DMS79 (cell line): ENCODE results near the gene CD9.
"Not testable (repeated sequence)": the region's sequence is repeated elsewhere in the genome, so short reads cannot be mapped to it uniquely, and the experiment has no call there.

Experiments
- DNase-seq: peaks from one replicate; lab custom pipeline; 2025; lab: John Stamatoyannopoulos, UW

CD9 gene

DNA sequence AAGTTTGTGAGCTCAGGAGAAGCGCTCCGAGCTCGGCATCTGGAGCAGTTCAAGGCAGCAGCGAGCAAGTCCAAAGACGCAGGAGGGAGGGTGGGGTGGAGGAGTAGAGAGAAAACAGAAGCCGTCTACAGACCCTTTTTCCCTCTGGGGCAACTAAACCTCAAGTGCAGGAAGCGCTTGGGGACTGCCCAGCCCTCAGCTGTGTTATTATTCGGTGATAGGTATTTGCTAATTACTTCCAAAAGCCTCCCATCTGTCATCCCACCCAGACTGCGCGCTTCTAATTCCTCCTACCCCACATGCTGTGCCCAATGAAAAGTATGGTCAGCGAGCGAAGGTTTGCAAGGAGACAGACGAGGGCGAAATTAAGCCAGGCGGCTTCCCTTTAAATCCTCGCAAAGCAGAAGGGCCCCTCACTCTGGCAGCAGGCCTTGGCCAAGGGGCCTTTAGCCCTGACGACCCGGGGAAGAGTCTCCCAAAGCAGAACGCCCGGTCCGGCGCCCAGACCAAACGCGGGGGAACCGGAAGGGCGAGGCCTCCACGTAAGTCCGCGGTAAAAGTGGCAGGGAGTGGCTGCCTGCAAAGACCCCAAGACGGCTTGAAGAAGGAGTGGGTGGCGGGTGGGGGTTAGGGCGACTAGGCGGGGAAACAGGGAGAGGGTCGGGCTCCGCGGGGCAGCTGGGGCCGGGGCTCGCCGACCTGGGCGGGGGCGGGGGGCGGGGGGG, 507 bp upstream of the CD9 start:
- DNase-seq, result no peak

- DNase-seq, result peak; percentile 60
Observed at GRCh38 chr12:6201213-6201608, 1.0 kb downstream of the CD9 start.

DNA sequence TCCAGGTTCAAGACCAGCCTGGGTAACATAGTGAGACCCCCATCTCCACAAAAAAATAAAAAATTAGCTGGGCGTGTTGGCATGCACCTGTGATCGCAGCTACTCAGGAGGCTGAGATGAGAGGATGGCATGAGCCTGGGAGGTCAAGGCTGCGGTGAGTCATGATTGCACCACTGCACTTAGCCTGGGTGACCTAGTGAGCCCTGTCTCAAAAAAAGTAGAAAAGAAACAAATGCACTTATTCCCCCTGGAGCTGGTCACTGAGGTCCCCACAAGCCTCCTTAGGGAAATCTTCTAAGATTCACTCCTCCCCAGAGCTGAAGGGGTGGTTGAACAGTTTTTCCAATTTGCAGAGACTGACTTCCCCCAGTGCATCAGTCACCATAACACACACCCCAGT, 1.6 kb downstream of the CD9 start:
- no peak for DNase-seq

DNA sequence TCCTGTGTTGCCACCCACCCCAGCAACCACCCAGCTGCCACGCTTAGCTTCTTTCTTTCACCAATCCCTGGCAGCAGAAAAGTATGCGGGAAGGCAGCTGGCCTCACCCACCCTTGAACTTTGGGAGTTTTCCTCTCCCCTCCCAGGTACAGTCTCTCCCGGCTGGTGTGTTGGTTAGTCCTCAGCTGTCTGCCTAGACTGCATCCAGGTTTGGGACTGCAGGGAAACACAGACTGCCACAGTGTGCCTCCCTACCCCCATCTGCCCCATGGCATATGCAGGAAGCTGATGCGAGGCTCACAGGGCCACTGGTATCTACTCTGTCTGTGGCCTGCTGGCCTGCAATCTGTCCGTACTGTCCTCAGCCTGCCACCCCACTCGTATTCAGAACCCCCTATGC, 2.1 kb downstream of the CD9 start:
- DNase-seq, result no peak

- DNase-seq, result no peak
Observed at GRCh38 chr12:6202846-6203245, 2.6 kb downstream of the CD9 start.

- DNase-seq, result no peak
Observed at GRCh38 chr12:6203601-6204000, 3.4 kb downstream of the CD9 start.

DNA sequence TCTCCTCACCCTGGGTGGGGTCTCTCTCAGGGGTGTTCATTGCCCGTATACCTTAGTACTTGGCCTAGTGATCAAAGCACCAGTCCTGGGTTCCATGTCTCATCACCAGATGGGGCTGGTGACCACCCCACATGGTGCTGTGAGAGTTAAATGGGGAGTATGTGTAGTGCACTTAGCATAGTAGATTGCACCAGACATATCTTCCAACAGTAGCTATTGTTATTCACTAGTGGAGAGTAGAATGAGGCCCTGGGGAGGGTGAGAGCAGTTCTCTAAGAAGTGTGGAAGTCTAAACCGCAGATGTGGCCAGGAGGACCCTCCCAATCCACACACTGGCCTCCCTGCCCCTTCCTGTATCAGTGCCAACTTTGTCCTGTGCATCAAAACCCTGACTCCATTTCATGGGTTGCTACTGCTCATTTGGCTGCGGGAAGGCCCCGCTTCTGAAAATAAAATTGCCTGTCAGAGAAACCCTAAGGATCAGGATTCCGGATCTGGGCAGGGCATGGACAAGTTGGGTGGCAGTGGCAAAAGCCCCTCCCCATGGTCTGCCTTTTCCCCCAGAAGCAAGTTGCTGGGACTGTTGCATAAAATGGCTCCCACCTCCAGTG, 4.4 kb downstream of the CD9 start:
- DNase-seq, result no peak

GRCh38 chr12:6205144-6205539, 4.9 kb downstream of the CD9 start:
- no peak for DNase-seq

DNA sequence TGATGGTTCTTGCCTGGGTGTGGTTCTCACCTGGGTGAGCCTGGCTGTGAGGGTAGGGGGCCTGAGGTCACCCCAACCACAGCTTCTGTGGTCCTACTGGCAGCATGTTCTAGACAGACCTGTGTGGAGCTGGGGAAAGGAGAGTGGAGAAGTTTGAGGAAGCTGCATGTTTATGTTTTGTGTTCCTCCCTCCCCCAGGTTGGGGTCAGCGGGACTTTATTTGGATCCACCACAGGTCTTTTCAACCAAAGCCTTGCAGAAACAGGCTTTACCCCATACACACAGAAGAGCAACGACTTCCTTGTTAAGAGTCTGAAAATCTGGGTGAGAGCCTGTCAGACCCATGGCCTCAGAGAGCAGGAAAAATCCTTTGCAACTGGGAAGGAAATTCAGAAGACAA, 5.6 kb downstream of the CD9 start:
- no peak for DNase-seq

DNA sequence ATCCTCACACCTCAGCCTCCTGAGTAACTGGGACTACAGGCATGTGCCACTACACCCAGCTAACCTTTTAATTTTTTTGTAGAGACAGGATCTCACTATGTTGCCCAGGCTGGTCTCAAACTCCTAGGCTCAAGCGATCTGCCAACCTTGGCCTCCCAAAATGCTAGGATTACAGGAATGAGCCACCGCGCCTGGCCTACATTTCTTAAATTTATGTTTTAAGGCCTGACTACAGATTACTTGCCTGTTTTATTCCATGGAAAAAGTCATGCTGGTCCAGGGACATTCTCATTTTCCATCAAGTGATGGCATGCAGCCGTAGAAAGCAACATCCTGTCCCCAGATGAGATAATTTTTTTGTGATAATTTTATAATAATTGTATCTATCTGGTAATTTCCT, 6.1 kb downstream of the CD9 start:
- DNase-seq, result no peak

- DNase-seq, result no peak
Observed at GRCh38 chr12:6207259-6207925, 7.2 kb downstream of the CD9 start.

DNA sequence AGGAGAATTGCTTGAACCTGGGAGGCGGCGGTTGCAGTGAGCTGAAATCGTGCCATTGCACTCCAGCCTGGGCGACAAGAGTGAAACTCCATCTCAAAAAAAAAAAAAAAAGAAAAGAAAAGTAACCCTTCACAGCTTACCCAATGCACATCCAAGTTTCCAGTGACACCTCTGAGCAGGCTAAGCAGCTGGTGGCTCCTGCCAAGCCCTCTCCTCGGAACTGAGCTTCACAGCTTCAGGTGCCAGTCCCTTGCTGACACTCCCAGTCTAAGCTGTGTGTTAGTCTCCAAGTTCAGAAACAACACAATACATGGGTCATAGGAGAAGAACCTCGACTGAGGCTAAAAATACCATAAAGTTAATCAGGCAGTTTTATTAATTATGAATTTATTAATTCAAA, 7.9 kb downstream of the CD9 start:
- DNase-seq, result no peak

- not testable (repeated sequence) for DNase-seq
Observed at GRCh38 chr12:6209428-6209827, 9.2 kb downstream of the CD9 start.

- no peak for DNase-seq
Observed at GRCh38 chr12:6211421-6211869, 11.2 kb downstream of the CD9 start.

DNA sequence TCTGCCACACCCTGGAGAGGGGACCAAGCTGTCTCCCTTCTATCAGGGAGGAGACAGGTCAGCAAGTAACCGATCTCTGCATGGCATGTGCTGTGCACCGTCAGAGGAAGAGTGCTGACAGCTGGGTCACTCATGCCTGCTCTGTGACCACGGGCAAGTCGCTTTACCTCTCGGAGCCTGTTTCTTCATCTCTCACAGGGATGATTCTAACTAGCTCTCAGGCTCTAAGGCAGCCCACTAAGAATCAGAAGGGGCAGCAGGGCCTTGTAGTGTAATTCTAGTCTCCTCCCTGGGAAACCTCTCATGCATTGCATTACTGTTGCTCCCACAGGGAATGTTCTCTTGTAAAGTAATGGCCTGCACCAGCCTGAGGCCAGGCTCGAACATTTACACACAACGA, 11.9 kb downstream of the CD9 start:
- DNase-seq, result no peak

DNA sequence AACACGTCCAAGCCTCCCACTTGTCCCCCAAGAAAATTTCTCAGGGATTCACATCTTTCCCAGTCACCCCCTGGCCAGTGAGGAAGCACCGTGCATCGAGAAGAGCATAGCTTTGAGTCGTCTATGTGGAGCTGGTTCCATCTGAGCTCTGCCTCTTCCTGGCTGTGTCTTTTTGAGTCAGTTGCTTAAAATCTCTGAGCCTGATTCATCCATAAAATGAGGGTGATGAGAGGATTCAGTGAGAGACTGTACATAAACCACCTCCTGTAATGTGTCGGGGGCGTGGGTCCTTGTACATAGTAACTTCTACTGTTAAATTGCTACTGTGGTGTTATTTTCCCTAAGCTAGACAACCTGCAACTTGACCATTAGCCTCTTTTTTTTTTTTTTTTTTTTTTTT, 13.8 kb downstream of the CD9 start:
- no peak for DNase-seq

GRCh38 chr12:6214633-6215032, 14.4 kb downstream of the CD9 start:
- DNase-seq, result no peak

GRCh38 chr12:6215120-6215807, 15.1 kb downstream of the CD9 start:
- DNase-seq, result no peak

GRCh38 chr12:6215932-6216494, 15.8 kb downstream of the CD9 start:
- peak; percentile 93 for DNase-seq

- DNase-seq, result no peak
Observed at GRCh38 chr12:6216581-6216980, 16.4 kb downstream of the CD9 start.

GRCh38 chr12:6218347-6218925, 18.2 kb downstream of the CD9 start:
- no peak for DNase-seq

DNA sequence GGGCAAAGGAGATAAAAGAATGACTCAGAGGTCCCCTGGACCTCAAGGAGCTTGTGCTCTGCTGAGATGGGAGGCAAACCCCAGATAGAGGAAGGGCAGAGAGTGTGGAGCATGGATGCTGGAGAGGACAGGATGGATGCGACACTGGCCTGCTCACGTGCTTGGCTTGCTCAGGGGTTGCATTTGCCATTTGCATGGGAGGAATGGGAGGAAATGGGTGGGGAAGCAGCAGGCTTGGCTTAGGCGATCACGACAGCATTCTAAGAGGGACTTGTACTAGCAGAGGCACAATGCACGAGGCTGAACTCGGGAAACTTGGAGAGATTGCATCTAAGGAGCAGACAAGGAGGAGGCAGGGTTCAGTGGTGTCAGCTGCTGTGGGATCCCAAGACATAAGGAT, 19.8 kb downstream of the CD9 start:
- no peak for DNase-seq
